Spleen (tissue), 7 donors: ENCODE data around the gene VCP.

Source experiments
- CTCF ChIP-seq, 11 experiments: fragments of 200-600 bp in 7 of 11; fragments of 450-650 bp in 4 of 11; sonication (generic) in 4 of 11; IDR thresholded peaks in 8 of 11; conservative IDR thresholded peaks in 3 of 11; 1 replicate in 7 of 11; 2 replicates in 4 of 11; pipeline versions ENCODE4 v1.4.0 to v1.8.0; 2016 to 2021; ENCODE audit warnings: antibody characterized with exemption in 11 of 11, inconsistent platforms in 4 of 11, mild to moderate bottlenecking in 1 of 11
- POLR2A ChIP-seq, 3 donors: fragments of 450-650 bp; IDR thresholded peaks; one replicate each; pipeline ENCODE4 v1.5.1; 2017; ENCODE audit warnings: antibody characterized with exemption in 3 of 3, mild to moderate bottlenecking in 1 of 3
- POLR2AphosphoS5 ChIP-seq, 3 donors: sonication (generic); formaldehyde crosslinking; IDR thresholded peaks; one replicate each; pipeline ENCODE4 v1.5.1; 2017; ENCODE audit warnings: antibody characterized with exemption in 3 of 3
- donor health status: DM: no; HTN: no; CAD: no; lungs with moderate emphysema.
- donor health status: DM: no; HTN: no; CAD: no.
- donor health status: DM: no; HTN: no; CAD: no.

- TF ChIP-seq CTCF (IDR thresholded peaks at IDR 0.05 in 8 of 11, conservative IDR thresholded peaks at IDR 0.05 in 3 of 11) = no peak
- TF ChIP-seq POLR2AphosphoS5 (IDR thresholded peaks at IDR 0.05) = no peak
- TF ChIP-seq POLR2A (IDR thresholded peaks at IDR 0.05) = no peak
Observed at GRCh38 chr9:35105126-35105525, 32.7 kb upstream of the VCP start.
